NCI-H1092 (cell line): ENCODE results near the gene MYLK.

Source experiments
- DNase-seq: peaks from one replicate; lab custom pipeline; 2025; lab: John Stamatoyannopoulos, UW

MYLK gene

GRCh38 chr3:123793425-123793824 is 90.7 kb downstream of the MYLK start:
- DNase-seq = no peak

- DNase-seq = no peak
Measured at GRCh38 chr3:123792473-123793201, 91.5 kb downstream of the MYLK start.

- no peak for DNase-seq
Measured at GRCh38 chr3:123791898-123792297, 92.2 kb downstream of the MYLK start.

GRCh38 chr3:123791417-123791816 is 92.7 kb downstream of the MYLK start:
- no peak for DNase-seq

GRCh38 chr3:123791073-123791370 is 93.1 kb downstream of the MYLK start:
- DNase-seq = no peak

- DNase-seq = no peak
Measured at GRCh38 chr3:123790254-123791072, 93.7 kb downstream of the MYLK start.

- DNase-seq = no peak
Measured at GRCh38 chr3:123789760-123790159, 94.4 kb downstream of the MYLK start.

- DNase-seq = no peak
Measured at GRCh38 chr3:123789160-123789559, 95.0 kb downstream of the MYLK start.

GRCh38 chr3:123788710-123789109 is 95.4 kb downstream of the MYLK start:
- DNase-seq = no peak

- no peak for DNase-seq
Measured at GRCh38 chr3:123787133-123787532, 97.0 kb downstream of the MYLK start.

GRCh38 chr3:123785602-123786001 is 98.5 kb downstream of the MYLK start:
- no peak for DNase-seq

- no peak for DNase-seq
Measured at GRCh38 chr3:123783811-123784210, 100.3 kb downstream of the MYLK start.

- no peak for DNase-seq
Measured at GRCh38 chr3:123783050-123783689, 101.0 kb downstream of the MYLK start.

- no peak for DNase-seq
Measured at GRCh38 chr3:123782488-123782887, 101.6 kb downstream of the MYLK start.

- DNase-seq = no peak
Measured at GRCh38 chr3:123781571-123782275, 102.4 kb downstream of the MYLK start.

- no peak for DNase-seq
Measured at GRCh38 chr3:123781138-123781537, 103.0 kb downstream of the MYLK start.

- no peak for DNase-seq
Measured at GRCh38 chr3:123780656-123781055, 103.5 kb downstream of the MYLK start.

GRCh38 chr3:123779655-123780231 is 104.4 kb downstream of the MYLK start:
- no peak for DNase-seq

- DNase-seq = no peak
Measured at GRCh38 chr3:123778991-123779622, 105.0 kb downstream of the MYLK start.

GRCh38 chr3:123778525-123778924 is 105.6 kb downstream of the MYLK start:
- no peak for DNase-seq

- DNase-seq = no peak
Measured at GRCh38 chr3:123776071-123776782, 107.9 kb downstream of the MYLK start.
